Measurements from ENCODE around the gene MPG.

Gene MPG

DNA sequence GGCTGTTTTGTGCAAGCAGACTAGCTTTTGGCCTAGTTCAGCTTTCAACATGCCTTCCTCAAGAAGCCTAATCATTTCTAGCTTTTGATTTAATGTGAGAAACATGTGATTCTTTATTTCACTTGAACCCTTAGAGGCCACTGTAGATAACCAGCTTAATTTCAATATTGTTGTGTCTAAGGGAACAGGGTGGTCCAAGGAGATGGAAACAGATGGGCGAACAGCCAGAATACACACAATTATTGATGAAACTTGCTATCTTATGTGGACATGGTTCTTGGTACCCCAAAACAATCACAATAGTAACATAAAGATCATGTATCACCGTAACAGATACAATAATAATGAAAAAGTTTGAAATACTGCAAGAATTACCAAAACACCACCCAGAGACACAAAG is 55.7 kb downstream of the MPG start:
- H3K27me3 ChIP-seq (ENCODE audit: insufficient read depth, low read depth) = no peaks in the 10 kb centered on the region
- H3K4me2 ChIP-seq = no peak overlapping the region
- TF ChIP-seq, protein P1, sequence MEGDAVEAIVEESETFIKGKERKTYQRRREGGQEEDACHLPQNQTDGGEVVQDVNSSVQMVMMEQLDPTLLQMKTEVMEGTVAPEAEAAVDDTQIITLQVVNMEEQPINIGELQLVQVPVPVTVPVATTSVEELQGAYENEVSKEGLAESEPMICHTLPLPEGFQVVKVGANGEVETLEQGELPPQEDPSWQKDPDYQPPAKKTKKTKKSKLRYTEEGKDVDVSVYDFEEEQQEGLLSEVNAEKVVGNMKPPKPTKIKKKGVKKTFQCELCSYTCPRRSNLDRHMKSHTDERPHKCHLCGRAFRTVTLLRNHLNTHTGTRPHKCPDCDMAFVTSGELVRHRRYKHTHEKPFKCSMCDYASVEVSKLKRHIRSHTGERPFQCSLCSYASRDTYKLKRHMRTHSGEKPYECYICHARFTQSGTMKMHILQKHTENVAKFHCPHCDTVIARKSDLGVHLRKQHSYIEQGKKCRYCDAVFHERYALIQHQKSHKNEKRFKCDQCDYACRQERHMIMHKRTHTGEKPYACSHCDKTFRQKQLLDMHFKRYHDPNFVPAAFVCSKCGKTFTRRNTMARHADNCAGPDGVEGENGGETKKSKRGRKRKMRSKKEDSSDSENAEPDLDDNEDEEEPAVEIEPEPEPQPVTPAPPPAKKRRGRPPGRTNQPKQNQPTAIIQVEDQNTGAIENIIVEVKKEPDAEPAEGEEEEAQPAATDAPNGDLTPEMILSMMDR (conservative IDR thresholded peaks at IDR 0.05; ENCODE audit: low read depth, low read length) = no peak
- H3K79me2 ChIP-seq (ENCODE audit: insufficient read depth, low read depth) = peaks cover 15% of the 10 kb centered on the region
- no peak overlapping the region for H3K27ac ChIP-seq
- no peak overlapping the region for H2AFZ ChIP-seq (ENCODE audit: low read depth)
- no peaks in the 10 kb centered on the region for H4K20me1 ChIP-seq (ENCODE audit: insufficient read depth)
- H3K4me3 ChIP-seq (IDR thresholded peaks at IDR 0.05; ENCODE audit: insufficient read depth, low read depth, low read length) = no peak overlapping the region
- H3K4me1 ChIP-seq (ENCODE audit: low read depth, poor library complexity, severe bottlenecking) = peaks cover 5% of the 10 kb centered on the region
- H3K9ac ChIP-seq = no peak overlapping the region
- H3K36me3 ChIP-seq (ENCODE audit: insufficient read depth) = no peaks in the 10 kb centered on the region

All from KMS-11 (cell line).